CD4-positive, alpha-beta T cell treated with Interleukin-10 for 1 hour (primary cell): ENCODE results near the gene DENND2D.
"Not testable (repeated sequence)": the region's sequence is repeated elsewhere in the genome, so short reads cannot be mapped to it uniquely, and the experiment has no call there.

Experiments used
- DNase-seq: peaks from one replicate; pipeline ENCODE4 v3.0.0-alpha.2; 2020

DENND2D gene

GRCh38 chr1:111221633-111222291, 21.3 kb upstream of the DENND2D start:
- DNase-seq: peak; percentile 73

- DNase-seq: no peak
These were observed 20.8 kb upstream of the DENND2D start for GRCh38 chr1:111221276-111221632.

GRCh38 chr1:111220302-111220890, 19.9 kb upstream of the DENND2D start:
- no peak for DNase-seq

- peak; percentile 19 for DNase-seq
These were observed 19.3 kb upstream of the DENND2D start for GRCh38 chr1:111219557-111220286.

GRCh38 chr1:111218701-111219556, 18.5 kb upstream of the DENND2D start:
- no peak for DNase-seq

- no peak for DNase-seq
These were observed 16.9 kb upstream of the DENND2D start for GRCh38 chr1:111217183-111217910.

GRCh38 chr1:111216751-111217150, 16.3 kb upstream of the DENND2D start:
- DNase-seq: no peak

- not testable (repeated sequence) for DNase-seq
These were observed 14.8 kb upstream of the DENND2D start for GRCh38 chr1:111215285-111215684.

- peak; percentile 65 for DNase-seq
These were observed 14.4 kb upstream of the DENND2D start for GRCh38 chr1:111214884-111215283.

- no peak for DNase-seq
These were observed 13.8 kb upstream of the DENND2D start for GRCh38 chr1:111214074-111214801.

GRCh38 chr1:111213412-111213811, 13.0 kb upstream of the DENND2D start:
- DNase-seq: no peak

GRCh38 chr1:111212634-111213335, 12.3 kb upstream of the DENND2D start:
- DNase-seq: no peak

- no peak for DNase-seq
These were observed 11.5 kb upstream of the DENND2D start for GRCh38 chr1:111211921-111212320.

GRCh38 chr1:111209622-111210021, 9.2 kb upstream of the DENND2D start:
- no peak for DNase-seq

GRCh38 chr1:111208921-111209320, 8.5 kb upstream of the DENND2D start:
- DNase-seq: no peak

GRCh38 chr1:111205714-111206050, 5.2 kb upstream of the DENND2D start:
- DNase-seq: no peak

- DNase-seq: no peak
These were observed 4.7 kb upstream of the DENND2D start for GRCh38 chr1:111204983-111205713.

GRCh38 chr1:111204201-111204982, 3.9 kb upstream of the DENND2D start:
- DNase-seq: peak; percentile 85

- peak; percentile 89 for DNase-seq
These were observed 3.3 kb upstream of the DENND2D start for GRCh38 chr1:111203681-111204200.
